Endothelial cell (in vitro differentiated cells): ENCODE data around the gene TBC1D22A. TPM values are rescaled to one million over a fixed set of nuclear protein-coding genes. Genes with fewer than 3 reads are reported as not detected.

Source experiments
- DNase-seq: peaks from one replicate; pipeline ENCODE4 v3.0.0; 2021; ENCODE audit warnings: low spot score
- H3K27ac Mint-ChIP-seq: one replicate; pipeline ENCODE4 v1.8.0; 2021; ENCODE audit warnings: mixed read lengths, inconsistent platforms; ENCODE audit not compliant: unreplicated experiment
- H3K27me3 Mint-ChIP-seq: one replicate; pipeline ENCODE4 v1.8.0; 2021; ENCODE audit warnings: mild to moderate bottlenecking, moderate library complexity, mixed read lengths, inconsistent platforms; ENCODE audit not compliant: unreplicated experiment
- H3K36me3 Mint-ChIP-seq: one replicate; pipeline ENCODE4 v1.8.0; 2021; ENCODE audit warnings: mild to moderate bottlenecking, low read depth, mixed read lengths, inconsistent platforms; ENCODE audit not compliant: unreplicated experiment
- H3K4me1 Mint-ChIP-seq: one replicate; pipeline ENCODE4 v1.8.0; 2021; ENCODE audit warnings: mild to moderate bottlenecking, mixed read lengths, inconsistent platforms; ENCODE audit not compliant: unreplicated experiment
- H3K4me3 Mint-ChIP-seq: one replicate; pipeline ENCODE4 v1.8.0; 2021; ENCODE audit warnings: mild to moderate bottlenecking, mixed read lengths, inconsistent platforms; ENCODE audit not compliant: unreplicated experiment
- H3K9me3 Mint-ChIP-seq: one replicate; pipeline ENCODE4 v1.8.0; 2021; ENCODE audit warnings: mixed read lengths, inconsistent platforms; ENCODE audit not compliant: unreplicated experiment
- total RNA-seq: library from RNA; stranded (reverse); fragmentation: NEBNext Ultra II Directional; extraction: Animal tissue kit (Norgen Biotek cat#: 25700); gene quantifications from one replicate; pipeline ENCODE4 v1.2.1, GENCODE V29; 2021; ENCODE audit not compliant: unreplicated experiment
- TF ChIP-seq, protein P1 (sequence below): fragments of 200-600 bp; sonication (generic); IDR thresholded peaks from one replicate; pipeline ENCODE4 v1.5.0; 2021; ENCODE audit warnings: antibody characterized with exemption; ENCODE audit not compliant: unreplicated experiment

TBC1D22A gene
- total RNA-seq, 1 donor from 2014 or later, result 25.3 TPM

DNA sequence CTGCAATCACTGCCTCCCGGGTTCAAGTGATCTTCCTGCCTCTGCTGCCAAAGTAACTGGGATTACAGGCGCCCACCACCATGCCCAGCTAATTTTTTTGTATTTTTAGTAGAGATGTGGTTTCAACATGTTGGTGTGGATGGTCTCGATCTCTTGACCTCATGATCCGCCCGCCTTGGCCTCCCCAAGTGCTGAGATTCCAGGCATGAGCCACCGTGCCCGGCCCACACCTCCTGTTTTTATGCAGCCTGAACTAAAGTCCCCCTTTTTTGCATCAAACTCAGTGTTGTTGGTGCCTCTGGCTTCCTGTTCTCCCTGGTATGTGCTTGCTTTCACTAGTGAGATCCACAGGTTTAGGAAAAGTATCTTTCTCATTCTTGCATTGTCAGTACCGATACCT lies 4.2 kb downstream of the TBC1D22A start:
- Mint-ChIP-seq H3K36me3 (peaks cover 21% of the 10 kb centered on the region), H3K4me1 (peaks cover 16% of the 10 kb centered on the region), H3K27ac (no peak overlapping the region), H3K27me3 (peaks cover 4% of the 10 kb centered on the region), H3K9me3 (no peaks in the 10 kb centered on the region), H3K4me3 (no peak overlapping the region)
- no peak for DNase-seq
- TF ChIP-seq, protein P1, sequence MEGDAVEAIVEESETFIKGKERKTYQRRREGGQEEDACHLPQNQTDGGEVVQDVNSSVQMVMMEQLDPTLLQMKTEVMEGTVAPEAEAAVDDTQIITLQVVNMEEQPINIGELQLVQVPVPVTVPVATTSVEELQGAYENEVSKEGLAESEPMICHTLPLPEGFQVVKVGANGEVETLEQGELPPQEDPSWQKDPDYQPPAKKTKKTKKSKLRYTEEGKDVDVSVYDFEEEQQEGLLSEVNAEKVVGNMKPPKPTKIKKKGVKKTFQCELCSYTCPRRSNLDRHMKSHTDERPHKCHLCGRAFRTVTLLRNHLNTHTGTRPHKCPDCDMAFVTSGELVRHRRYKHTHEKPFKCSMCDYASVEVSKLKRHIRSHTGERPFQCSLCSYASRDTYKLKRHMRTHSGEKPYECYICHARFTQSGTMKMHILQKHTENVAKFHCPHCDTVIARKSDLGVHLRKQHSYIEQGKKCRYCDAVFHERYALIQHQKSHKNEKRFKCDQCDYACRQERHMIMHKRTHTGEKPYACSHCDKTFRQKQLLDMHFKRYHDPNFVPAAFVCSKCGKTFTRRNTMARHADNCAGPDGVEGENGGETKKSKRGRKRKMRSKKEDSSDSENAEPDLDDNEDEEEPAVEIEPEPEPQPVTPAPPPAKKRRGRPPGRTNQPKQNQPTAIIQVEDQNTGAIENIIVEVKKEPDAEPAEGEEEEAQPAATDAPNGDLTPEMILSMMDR, result no peak

DNA sequence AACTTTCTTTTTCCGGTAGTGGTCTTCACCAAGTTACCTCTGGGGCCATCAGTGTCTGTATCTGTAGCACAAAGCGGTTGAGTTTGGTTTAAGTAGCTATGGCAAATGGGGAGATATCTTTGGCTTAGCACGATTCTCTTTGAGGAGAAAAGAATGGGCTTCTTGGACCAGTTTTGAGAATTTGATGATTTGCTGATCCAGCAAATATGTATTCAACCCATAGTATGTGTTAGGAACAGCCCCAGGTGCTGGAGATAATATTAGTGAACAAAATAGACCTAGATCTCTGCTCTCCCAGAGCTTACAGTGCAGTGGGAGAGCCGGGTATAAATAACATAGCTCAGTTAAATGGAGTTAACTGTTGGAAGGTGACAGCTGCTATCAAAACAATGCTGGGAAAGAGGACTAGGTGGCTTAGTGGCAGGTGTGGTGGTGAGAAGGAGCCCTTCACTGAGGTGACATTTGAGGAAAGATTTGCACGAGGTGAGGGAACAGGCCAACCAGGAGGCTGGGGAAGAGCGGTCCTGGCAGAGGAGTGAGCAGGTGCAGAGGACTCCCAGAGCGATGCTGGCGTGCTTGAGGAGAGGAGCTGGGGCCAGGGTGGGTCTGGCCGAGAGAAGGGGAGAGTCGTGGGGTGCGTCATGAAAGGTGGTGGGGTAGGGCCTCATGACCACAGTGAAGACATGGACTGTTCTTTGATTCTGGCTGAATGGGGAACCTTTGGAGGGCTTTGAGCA lies 5.0 kb downstream of the TBC1D22A start:
- Mint-ChIP-seq H3K36me3 (peaks cover 21% of the 10 kb centered on the region), H3K4me1 (peaks cover 11% of the 10 kb centered on the region), H3K27ac (peak overlapping the region; percentile 24), H3K4me3 (no peak overlapping the region), H3K9me3 (no peaks in the 10 kb centered on the region), H3K27me3 (peaks cover 4% of the 10 kb centered on the region)
- TF ChIP-seq, protein P1, result no peak
- no peak for DNase-seq

DNA sequence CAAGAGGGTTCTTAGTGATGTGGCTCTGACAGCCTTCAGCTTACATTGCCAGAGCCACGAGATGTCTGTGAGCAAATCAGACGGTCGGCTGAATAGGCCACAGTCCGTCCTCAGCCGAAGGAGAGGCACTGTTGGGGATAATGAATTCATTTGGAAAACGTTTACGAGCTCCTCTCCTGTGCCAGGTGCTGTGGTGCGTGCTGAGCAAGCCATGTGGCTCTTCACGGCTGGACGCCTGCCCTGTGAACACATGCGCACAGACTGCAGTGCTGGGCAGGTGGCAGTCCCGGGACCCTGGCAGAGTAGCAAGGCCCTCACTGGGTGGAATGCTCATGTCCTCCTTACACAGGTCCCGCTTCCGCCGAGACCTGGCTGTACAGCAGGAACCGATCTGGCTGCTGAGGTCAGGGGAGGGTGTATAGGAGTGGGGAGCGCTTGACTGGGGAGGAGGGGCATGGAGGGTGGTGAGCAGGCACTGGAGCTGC lies 6.8 kb downstream of the TBC1D22A start:
- H3K27me3 Mint-ChIP-seq, result peaks cover 4% of the 10 kb centered on the region
- no peaks in the 10 kb centered on the region for H3K4me1 Mint-ChIP-seq
- H3K4me3 Mint-ChIP-seq, result no peak overlapping the region
- DNase-seq, result no peak
- H3K9me3 Mint-ChIP-seq, result no peaks in the 10 kb centered on the region
- no peak overlapping the region for H3K27ac Mint-ChIP-seq
- peaks cover 13% of the 10 kb centered on the region for H3K36me3 Mint-ChIP-seq
- TF ChIP-seq, protein P1, result no peak

DNA sequence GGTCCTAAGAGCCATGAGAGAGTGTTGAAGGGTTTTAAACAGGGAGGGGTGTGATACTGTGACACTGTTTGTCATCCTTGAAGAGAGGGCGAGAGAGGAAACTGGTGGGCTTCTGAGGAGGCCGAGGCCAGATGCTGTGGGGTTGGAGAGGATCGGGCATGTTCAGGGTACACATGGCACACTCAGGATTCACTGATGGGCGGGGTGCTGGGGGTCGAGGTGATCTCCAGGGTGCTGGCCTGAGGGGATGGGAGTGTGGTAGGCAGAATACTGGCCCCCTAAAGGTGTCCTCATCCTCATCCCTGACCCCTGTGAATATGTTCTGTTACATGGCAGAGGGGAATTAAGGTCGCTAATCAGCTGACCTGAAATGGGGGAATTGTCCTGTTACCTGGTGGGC lies 7.3 kb downstream of the TBC1D22A start:
- Mint-ChIP-seq H3K27ac (no peak overlapping the region), H3K4me3 (no peak overlapping the region), H3K4me1 (no peaks in the 10 kb centered on the region), H3K36me3 (peaks cover 13% of the 10 kb centered on the region), H3K9me3 (no peaks in the 10 kb centered on the region), H3K27me3 (peaks cover 2% of the 10 kb centered on the region)
- TF ChIP-seq, protein P1, result no peak
- no peak for DNase-seq

DNA sequence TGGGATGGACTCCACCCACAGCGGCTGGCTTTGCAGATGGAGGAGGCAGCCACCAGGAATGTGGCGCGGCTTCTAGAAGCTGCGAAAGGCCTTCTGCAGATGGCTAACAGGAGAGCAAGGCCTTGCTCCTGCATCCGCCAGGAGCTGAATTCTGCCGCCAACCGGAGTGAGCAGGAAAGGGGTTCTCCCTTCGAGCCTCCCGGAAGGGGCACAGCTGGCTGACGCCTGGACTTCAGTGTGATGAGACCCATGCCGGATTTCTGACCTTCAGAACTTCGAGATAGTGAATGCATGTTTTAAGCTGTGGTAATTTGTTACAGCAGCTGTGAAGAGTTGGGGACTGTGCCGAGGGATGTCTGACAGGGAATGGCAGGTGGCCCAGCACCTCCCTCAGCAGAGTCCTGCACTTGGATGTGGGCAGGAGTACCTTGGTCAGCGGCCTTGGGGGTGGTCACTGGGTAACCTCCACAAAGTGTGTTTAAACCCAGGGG lies 7.7 kb downstream of the TBC1D22A start:
- no peak overlapping the region for H3K27ac Mint-ChIP-seq
- no peaks in the 10 kb centered on the region for H3K9me3 Mint-ChIP-seq
- DNase-seq, result no peak
- H3K4me3 Mint-ChIP-seq, result no peak overlapping the region
- H3K4me1 Mint-ChIP-seq, result no peaks in the 10 kb centered on the region
- peaks cover 13% of the 10 kb centered on the region for H3K36me3 Mint-ChIP-seq
- TF ChIP-seq, protein P1, result no peak
- peaks cover 2% of the 10 kb centered on the region for H3K27me3 Mint-ChIP-seq
